IMR-90 (cell line): ENCODE results near the gene SNX11.

Experiments
- BHLHE40 ChIP-seq: fragments of 150-350 bp; IDR thresholded peaks from 2 replicates; pipeline ENCODE4 v1.6.1; 2016; ENCODE audit warnings: mild to moderate bottlenecking, low read depth, low read length
- CEBPB ChIP-seq: IDR thresholded peaks from 2 replicates; pipeline ENCODE4 v1.6.1; 2012; ENCODE audit warnings: low read depth, low read length, improper control_type of control experiment
- FOS ChIP-seq: fragments of 150-350 bp; IDR thresholded peaks from 2 replicates; pipeline ENCODE4 v1.6.1; 2016; ENCODE audit warnings: low read depth, low read length
- MAFK ChIP-seq: IDR thresholded peaks from 2 replicates; pipeline ENCODE4 v1.6.1; 2012; ENCODE audit warnings: low read depth, low read length, improper control_type of control experiment
- MAZ ChIP-seq: IDR thresholded peaks from 2 replicates; pipeline ENCODE4 v1.6.1; 2012; ENCODE audit warnings: low read depth, mild to moderate bottlenecking, low read length, improper control_type of control experiment, moderate library complexity, borderline replicate concordance
- MXI1 ChIP-seq: IDR thresholded peaks from 2 replicates; pipeline ENCODE4 v1.6.1; 2012; ENCODE audit warnings: low read depth, mild to moderate bottlenecking, low read length, moderate library complexity, borderline replicate concordance
- POLR2A ChIP-seq: IDR thresholded peaks from 2 replicates; pipeline ENCODE4 v1.6.1; 2012; ENCODE audit warnings: mild to moderate bottlenecking, low read depth, low read length
- RAD21 ChIP-seq: IDR thresholded peaks from 2 replicates; pipeline ENCODE4 v1.6.1; 2012; ENCODE audit warnings: low read length, improper control_type of control experiment
- RFX5 ChIP-seq: IDR thresholded peaks from 2 replicates; pipeline ENCODE4 v1.8.0; 2012; ENCODE audit warnings: low read depth, mild to moderate bottlenecking, low read length, moderate library complexity
- TF ChIP-seq, protein P1 (sequence below): conservative IDR thresholded peaks from 2 replicates; pipeline ENCODE4 v1.5.1; 2012; ENCODE audit warnings: mild to moderate bottlenecking, low read depth, low read length, improper control_type of control experiment
- TF ChIP-seq, protein P2 (sequence below): fragments of 150-350 bp; IDR thresholded peaks from 2 replicates; pipeline ENCODE4 v1.6.1; 2017; ENCODE audit warnings: mild to moderate bottlenecking, antibody characterized with exemption, low read length, low read depth

DNA sequence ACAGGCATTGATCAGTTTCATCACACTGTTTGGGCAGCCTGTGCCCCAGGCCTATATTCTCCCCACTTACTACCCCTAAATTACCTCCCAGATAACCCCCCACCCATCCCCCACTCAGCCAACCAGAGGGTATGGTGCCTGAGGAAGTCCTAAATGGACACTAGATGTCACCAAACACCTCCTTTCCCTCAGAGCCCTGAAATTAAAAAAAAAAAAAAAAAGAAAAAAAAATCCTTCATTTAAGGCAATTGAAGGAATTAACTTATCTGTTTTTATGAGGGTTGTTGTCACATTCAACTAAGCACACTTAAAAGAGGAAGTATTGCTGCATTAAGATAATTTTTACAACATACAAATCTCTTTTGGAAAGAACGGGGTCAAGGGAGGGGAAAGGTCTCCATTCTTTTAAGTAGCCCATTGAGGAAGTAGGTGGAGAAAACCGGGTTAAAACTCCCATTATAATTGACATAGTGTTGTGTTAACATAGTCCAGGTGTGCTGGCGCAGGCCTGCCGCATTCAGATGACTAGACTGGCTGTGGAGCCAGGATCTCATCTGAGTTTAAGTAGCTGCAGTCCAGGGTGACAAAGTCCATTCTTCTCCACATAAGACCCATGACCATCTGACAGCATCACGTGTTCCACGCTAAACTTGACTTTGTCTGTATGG is 46.3 kb downstream of the SNX11 start:
- TF ChIP-seq, protein P1, sequence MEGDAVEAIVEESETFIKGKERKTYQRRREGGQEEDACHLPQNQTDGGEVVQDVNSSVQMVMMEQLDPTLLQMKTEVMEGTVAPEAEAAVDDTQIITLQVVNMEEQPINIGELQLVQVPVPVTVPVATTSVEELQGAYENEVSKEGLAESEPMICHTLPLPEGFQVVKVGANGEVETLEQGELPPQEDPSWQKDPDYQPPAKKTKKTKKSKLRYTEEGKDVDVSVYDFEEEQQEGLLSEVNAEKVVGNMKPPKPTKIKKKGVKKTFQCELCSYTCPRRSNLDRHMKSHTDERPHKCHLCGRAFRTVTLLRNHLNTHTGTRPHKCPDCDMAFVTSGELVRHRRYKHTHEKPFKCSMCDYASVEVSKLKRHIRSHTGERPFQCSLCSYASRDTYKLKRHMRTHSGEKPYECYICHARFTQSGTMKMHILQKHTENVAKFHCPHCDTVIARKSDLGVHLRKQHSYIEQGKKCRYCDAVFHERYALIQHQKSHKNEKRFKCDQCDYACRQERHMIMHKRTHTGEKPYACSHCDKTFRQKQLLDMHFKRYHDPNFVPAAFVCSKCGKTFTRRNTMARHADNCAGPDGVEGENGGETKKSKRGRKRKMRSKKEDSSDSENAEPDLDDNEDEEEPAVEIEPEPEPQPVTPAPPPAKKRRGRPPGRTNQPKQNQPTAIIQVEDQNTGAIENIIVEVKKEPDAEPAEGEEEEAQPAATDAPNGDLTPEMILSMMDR: peak; percentile 55
- TF ChIP-seq RFX5 (no peak), POLR2A (no peak), BHLHE40 (no peak), MAFK (no peak), CEBPB (no peak), RAD21 (peak; percentile 63), FOS (no peak), MAZ (no peak), MXI1 (no peak)
- TF ChIP-seq, protein P2, sequence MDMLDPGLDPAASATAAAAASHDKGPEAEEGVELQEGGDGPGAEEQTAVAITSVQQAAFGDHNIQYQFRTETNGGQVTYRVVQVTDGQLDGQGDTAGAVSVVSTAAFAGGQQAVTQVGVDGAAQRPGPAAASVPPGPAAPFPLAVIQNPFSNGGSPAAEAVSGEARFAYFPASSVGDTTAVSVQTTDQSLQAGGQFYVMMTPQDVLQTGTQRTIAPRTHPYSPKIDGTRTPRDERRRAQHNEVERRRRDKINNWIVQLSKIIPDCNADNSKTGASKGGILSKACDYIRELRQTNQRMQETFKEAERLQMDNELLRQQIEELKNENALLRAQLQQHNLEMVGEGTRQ: no peak
